Mesodermal cell (in vitro differentiated cells): ENCODE measurements around the gene MEF2C.

Experiments used
- H3K27ac ChIP-seq: 2 replicates; pipeline ENCODE4 v1.7.0; 2013; ENCODE audit warnings: mild to moderate bottlenecking, low read depth, low read length, moderate library complexity; ENCODE audit not compliant: severe bottlenecking
- H3K36me3 ChIP-seq: 2 replicates; pipeline ENCODE4 v1.7.1; 2013; ENCODE audit warnings: mild to moderate bottlenecking, low read length, moderate library complexity; ENCODE audit not compliant: control insufficient read depth, insufficient read depth
- H3K4me1 ChIP-seq: one replicate; pipeline ENCODE4 v1.7.1; 2013; ENCODE audit warnings: mild to moderate bottlenecking, low read length; ENCODE audit not compliant: insufficient read depth, control insufficient read depth, poor library complexity, severe bottlenecking
- H3K4me3 ChIP-seq: 2 replicates; pipeline ENCODE4 v1.7.0; 2013; ENCODE audit warnings: low read length, control low read depth, mild to moderate bottlenecking; ENCODE audit not compliant: insufficient read depth, poor library complexity, severe bottlenecking; ENCODE audit errors: extremely low read depth
- H3K9me3 ChIP-seq: 2 replicates; pipeline ENCODE4 v1.7.1; 2013; ENCODE audit warnings: mild to moderate bottlenecking, low read length, moderate library complexity; ENCODE audit not compliant: control insufficient read depth
- WGBS, 2 experiments: methylation state at CpG; one replicate each; pipeline ENCODE4 v1.1.5; 2013; ENCODE audit warnings: missing lambda C conversion rate in 2 of 2; ENCODE audit not compliant: insufficient coverage in 2 of 2; 5-methylcytosine and 5-hydroxymethylcytosine counted together

Gene MEF2C

DNA sequence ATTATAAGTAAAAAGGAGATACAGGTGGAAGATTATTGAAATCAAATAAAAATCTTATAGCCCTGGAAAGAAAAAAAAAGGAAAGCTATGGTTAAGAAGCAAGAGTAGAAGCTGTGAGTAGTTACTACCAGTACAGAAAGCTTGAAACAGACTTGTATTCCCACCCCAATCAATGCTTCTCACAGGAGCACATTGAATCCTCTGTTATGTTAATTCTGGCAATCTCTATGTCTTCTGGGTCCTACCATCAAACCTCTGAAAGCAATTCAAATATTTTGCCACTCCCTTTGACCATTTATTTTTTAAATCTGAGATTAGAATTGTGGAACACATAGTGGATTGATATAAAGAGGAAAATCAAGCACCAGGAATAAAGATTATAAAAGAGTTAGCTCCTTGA lies 186.5 kb downstream of the MEF2C start:
- no peaks in the 10 kb centered on the region for H3K9me3 ChIP-seq
- no peaks in the 10 kb centered on the region for H3K4me1 ChIP-seq
- no peak overlapping the region for H3K4me3 ChIP-seq
- H3K36me3 ChIP-seq: no peaks in the 10 kb centered on the region
- H3K27ac ChIP-seq: no peak overlapping the region

DNA sequence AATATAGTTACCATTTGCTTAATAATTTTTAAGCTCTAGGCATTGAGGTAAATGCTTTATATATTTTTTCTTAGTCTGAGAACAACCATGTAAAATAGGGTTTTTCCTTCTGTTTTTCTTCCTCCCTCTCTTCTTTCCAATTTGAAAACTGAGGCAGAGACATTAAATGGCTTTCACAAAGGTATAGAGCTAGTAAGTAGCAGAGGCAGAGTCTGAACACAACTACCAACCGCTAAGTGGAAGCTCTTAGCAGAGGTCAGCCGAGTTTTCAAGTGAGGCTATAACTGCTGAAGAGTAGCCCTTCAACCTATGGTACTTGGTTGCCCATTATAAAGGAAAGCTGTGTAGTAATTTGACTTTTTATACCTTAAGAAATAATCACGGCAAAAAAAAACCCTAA lies 187.1 kb downstream of the MEF2C start:
- Histone ChIP-seq H3K36me3 (no peaks in the 10 kb centered on the region), H3K4me1 (no peaks in the 10 kb centered on the region), H3K9me3 (no peaks in the 10 kb centered on the region), H3K4me3 (no peak overlapping the region), H3K27ac (no peak overlapping the region)
- no CpG with 5 or more reads among the region's 3 CpGs for WGBS, 2 experiments

DNA sequence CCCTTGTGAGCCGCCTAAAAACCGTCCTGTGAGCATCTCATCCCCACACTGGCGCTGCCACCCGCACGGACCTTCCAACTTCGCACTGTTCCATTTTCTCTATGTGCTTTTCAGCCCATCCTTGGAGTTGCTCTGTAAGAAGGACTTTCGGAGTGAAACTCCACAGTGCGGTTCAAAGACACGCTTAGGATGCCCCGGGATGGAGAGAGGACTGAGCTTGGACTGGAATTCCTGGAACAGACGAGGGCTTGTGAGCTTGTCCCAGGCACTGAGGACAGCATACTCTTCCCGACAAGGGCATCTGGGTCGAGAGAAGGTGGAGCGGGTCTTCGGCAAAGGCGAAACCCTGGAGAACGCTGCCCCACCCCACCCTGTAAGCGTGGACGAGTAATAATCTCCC lies 187.8 kb downstream of the MEF2C start:
- no peaks in the 10 kb centered on the region for H3K9me3 ChIP-seq
- 4 to 7% methylated on average over 12 to 13 of the region's 19 CpGs for WGBS, 2 experiments
- no peak overlapping the region for H3K27ac ChIP-seq
- no peaks in the 10 kb centered on the region for H3K4me1 ChIP-seq
- no peak overlapping the region for H3K4me3 ChIP-seq
- H3K36me3 ChIP-seq: no peaks in the 10 kb centered on the region

DNA sequence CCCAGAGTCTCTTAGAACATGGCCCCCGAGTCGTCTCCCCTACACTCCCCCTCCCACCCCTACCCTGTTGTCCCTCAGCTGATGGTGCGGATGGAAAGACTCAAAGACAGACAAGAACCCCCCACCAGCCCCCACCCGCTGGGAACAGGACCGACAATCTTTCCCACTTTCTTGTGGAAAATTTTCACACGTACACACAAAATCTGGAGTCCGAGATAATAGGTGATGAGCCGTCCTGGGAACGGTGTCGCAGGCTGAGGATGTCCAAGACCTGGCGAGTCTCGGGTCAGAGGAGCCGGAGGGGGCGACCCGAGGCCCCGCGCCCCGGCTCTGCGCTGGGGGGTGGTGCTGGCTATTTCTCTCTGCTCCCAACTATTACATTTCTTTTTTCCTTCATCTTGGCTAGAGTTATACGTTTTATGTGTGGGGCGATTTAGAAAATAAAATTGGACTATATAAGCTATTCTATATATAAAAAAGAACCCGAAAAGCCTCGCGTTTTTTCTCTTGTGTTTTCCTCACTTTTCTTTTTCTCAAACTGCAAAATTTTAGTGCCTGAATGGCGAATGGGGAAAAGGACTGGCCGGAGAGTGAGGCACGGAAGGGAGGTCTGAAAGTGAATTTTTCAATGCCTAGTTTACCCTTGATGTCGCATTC lies 188.8 kb downstream of the MEF2C start:
- H3K4me1 ChIP-seq: no peaks in the 10 kb centered on the region
- WGBS, 2 experiments: 0 to 5% methylated on average over 1 to 8 of the region's 28 CpGs
- no peaks in the 10 kb centered on the region for H3K9me3 ChIP-seq

DNA sequence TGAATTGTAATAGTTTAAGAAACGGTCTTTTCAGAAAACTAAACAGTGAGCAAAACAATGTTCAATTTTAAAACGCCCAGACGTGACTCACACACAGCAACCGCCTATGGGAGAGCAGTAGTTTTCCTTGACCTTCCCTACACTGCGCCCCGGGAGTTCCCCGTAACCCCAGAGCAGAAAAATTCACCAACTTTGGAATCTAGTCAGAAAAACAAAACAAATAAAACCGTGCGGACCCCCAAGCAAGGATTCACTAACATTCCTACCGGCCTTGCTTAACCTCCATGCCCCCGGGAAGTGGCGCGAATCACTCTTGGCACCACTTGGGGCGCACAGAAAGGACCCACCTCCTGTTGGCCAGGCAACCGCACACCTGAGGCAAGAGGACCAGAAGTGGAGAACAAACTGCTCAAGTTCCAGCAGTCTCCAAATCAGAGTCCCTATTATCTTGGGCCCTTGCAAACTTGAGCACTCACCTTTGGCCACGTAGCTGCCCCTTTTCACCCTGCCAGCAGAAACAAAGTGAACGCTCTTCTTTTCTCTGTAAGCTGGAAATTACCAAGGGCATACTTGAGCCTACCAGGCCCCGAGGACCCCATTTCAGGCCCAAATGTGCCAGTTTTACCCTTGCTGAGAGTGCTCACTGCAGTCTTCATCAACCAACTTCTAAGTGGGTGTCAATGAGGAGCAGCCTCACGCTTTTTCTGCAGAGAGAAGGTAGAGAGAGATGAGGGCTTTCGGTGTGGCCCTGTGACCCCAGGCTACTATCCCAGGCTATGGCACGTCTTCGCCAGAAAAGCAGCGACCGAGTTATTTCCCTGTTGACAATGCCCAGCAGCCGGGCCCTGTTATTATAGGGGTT lies 189.7 kb downstream of the MEF2C start:
- Histone ChIP-seq H3K4me1 (no peaks in the 10 kb centered on the region), H3K36me3 (no peaks in the 10 kb centered on the region), H3K4me3 (no peak overlapping the region), H3K9me3 (no peaks in the 10 kb centered on the region), H3K27ac (no peak overlapping the region)
- WGBS, 2 experiments: 1 to 2% methylated on average over 19 to 20 of the region's 25 CpGs

More for the DNA sequence above, 188.8 kb downstream of the MEF2C start:
- no peak overlapping the region for H3K27ac ChIP-seq
- no peaks in the 10 kb centered on the region for H3K36me3 ChIP-seq
- no peak overlapping the region for H3K4me3 ChIP-seq

DNA sequence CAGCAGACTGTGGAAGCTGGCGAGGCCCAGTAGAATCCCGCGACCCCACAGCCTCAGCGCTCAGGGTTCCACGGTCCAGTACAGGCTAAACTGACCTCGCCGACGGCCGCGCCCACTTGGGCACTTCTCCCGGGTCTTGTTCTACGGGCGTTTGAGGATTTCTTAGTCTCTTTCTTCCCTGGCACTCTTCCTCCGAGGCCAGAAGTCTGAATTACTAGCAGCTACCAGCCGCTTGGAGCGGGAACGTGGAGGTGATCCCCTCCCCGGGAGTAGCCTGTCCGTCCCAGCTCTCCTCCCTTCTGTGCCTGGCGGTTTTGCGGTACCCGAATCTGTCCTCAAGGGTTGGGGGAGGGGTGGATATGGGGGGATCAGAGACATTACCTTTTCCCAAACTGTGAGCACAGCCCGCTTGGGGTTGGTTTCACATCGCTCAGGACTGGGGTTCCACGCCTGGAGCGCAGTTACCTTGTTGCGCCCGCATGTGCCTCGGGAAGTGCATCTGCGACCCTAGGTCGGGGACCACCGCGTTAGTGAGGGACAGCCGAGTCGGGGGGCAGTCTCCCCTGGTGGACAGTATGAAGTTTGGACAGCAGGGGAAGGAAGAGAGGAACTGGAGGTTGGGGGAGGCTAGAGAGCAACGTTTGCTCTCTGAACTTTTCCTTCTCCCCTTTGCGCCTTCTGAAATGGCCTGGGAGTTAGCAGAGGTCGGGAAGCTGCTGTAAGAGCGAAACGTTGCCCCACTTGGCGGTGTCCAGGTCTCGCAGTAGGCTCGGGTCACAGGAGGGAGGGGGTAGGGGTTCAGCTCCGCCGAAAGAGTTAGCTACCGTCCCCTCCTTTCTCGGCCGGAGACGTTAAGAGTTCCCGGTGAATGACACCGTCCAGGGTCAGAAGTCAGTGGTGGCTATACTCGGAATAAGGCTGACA lies 190.8 kb downstream of the MEF2C start:
- no peak overlapping the region for H3K27ac ChIP-seq
- H3K4me3 ChIP-seq: peak overlapping the region; percentile 18
- no peaks in the 10 kb centered on the region for H3K9me3 ChIP-seq
- no peaks in the 10 kb centered on the region for H3K36me3 ChIP-seq
- 1 to 2% methylated on average over 30 to 31 of the region's 52 CpGs for WGBS, 2 experiments
- H3K4me1 ChIP-seq: no peaks in the 10 kb centered on the region

DNA sequence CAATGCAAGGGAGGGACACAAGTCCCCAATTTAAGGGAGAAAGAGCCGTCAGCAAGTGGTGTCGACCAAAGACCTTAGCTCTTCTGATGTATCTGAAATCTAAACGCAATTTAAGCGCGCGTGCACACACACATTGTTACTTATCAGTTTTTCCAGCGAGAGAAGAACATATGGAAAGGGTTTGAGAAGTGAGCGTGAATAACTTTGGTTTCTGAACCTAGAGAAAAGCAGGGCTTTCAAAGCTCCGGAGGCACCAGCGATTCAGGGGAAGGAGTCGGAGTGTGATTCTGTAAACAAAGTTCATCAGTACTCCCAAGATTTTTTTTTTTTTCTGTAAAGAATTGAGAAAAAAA lies 191.8 kb downstream of the MEF2C start:
- no peaks in the 10 kb centered on the region for H3K9me3 ChIP-seq

DNA sequence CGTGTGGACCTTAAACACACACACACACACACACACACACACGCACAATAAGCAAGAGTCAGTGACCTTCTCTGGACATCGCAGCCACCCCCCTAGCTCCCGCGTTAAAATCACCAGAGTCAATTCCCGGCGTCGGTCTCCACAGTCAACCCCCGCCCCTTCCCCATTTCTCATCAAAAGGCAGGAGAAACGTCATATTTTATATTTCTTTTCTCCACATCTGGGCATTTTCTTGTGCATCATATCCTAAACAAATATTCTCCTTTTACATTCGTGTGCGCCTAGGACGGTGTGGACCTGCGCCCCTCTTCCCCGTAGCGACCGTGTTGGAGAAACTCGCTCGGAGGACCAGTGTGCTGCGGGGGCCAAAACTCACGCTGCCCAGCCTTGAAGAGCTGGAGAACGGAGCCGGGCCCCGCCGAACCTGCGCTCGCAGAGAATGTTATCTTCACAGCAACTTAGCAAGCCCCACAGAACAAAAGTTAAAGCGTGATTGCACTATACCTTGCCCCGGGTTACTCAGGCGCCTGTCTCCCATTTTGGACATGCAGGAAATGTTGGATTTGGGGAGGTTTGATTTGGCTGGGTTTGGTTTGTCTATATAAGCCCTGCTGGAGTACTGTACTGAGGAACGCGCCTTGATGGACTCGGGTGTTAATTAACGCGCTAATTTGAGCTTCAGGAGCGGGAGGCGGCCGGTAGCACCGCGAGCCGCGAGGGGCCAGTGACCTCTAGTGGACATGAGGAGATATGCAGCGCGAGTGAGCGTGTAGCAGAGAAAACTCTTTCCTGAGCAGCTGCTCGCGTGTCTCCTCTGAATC lies 192.4 kb downstream of the MEF2C start:
- no peaks in the 10 kb centered on the region for H3K9me3 ChIP-seq
- H3K4me3 ChIP-seq: no peak overlapping the region
- no peak overlapping the region for H3K27ac ChIP-seq
- WGBS, 2 experiments: 1 to 2% methylated on average over 39 to 42 of the region's 47 CpGs
- no peaks in the 10 kb centered on the region for H3K4me1 ChIP-seq
- H3K36me3 ChIP-seq: no peaks in the 10 kb centered on the region

More for the DNA sequence above, 191.8 kb downstream of the MEF2C start:
- Histone ChIP-seq H3K4me1 (no peaks in the 10 kb centered on the region), H3K4me3 (no peak overlapping the region), H3K36me3 (no peaks in the 10 kb centered on the region), H3K27ac (no peak overlapping the region)
- 0% methylated on average over 2 of the region's 11 CpGs for WGBS, 2 experiments

DNA sequence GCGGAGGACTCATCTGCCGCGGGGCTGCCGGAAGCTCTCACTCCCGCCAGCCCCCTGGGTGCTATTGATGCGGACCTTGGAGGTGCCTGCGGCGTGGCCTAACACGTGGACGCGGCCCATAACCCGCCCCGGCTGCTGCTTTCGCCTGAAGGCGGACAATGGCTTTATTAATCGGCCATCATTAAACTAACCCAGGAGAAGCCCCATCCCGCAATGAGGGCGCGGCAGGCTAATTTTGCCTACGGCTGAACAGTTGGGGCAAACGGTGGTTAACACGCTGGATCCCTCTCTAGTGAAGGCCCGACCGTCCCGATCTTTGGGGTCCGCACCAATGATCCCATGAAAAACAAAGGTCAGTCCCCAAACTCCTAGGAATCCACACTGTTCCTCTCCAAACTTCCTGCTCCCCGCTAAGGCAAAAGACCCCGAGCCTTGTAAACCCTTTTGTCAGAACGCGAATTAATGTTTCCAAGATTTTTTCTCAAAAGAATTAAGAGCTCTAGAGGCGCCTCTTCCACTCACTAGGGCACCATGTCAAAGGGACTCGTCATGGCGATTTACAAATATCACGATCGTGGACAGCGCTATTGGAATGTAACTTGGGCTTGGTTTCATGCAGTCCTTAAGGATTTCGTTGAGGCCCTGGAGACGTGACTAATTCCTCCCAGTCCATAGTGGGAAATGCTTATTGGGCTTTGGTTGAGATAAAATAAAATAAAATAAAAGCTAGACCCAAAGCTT lies 193.1 kb downstream of the MEF2C start:
- H3K9me3 ChIP-seq: no peaks in the 10 kb centered on the region
- no peaks in the 10 kb centered on the region for H3K4me1 ChIP-seq
- no peak overlapping the region for H3K4me3 ChIP-seq
- no peaks in the 10 kb centered on the region for H3K36me3 ChIP-seq
- WGBS, 2 experiments: 1 to 3% methylated on average over 24 to 29 of the region's 38 CpGs
- no peak overlapping the region for H3K27ac ChIP-seq
